Measurements from ENCODE around the gene SLC7A1. TPM values are rescaled to one million over a fixed set of nuclear protein-coding genes. Genes with fewer than 3 reads are reported as not detected.

SLC7A1 gene
- total RNA-seq, 4 donors from 2014 or later, result 46.0 to 72.8 (median 50.8) TPM

DNA sequence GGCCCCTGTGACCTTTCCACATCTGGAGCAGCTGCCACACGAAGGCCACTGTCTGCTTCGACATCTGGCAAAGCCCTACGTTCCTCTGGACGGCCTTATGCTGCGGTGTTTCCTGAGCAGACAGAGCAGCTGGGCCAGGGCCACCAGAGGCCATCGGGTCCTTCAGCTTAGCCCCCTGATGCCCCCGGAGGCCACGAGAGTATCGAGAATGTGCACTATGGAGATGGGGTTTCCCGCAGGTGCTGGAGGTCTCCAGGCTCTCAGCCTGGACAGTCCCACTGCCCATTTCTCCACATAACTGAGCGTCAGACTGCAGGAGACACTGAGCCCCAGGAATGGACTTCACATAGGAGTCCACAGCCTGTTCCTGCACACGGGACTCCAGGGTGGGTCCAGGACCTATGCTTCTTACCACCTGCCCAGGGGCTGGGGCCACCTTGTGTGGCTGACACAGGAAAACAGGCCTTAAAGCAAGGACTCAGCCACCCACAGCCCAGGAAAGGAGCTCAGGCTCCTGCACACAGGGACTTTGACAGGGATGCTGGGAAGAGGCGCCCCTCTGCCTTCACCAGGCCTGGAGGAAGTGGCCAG is 80.7 kb downstream of the SLC7A1 start:
- intact Hi-C loops (cut with DNase I; ENCODE audit: low total_unique reads), result loop anchor here (10.0 kb wide), 1 partner anchor 190 kb away; no protein-coding TSS in a partner anchor
- WGBS, 2 donors, result 79% methylated on average over 12 to 13 of the region's 13 CpGs
- H3K4me3 ChIP-seq (ENCODE audit: low read depth, poor library complexity, severe bottlenecking), result no peak overlapping the region
- no peak for DNase-seq (ENCODE audit: low spot score in 2 of 2)
- TF ChIP-seq POLR2A (IDR thresholded peaks at IDR 0.05), result no peak
- TF ChIP-seq, protein P1, sequence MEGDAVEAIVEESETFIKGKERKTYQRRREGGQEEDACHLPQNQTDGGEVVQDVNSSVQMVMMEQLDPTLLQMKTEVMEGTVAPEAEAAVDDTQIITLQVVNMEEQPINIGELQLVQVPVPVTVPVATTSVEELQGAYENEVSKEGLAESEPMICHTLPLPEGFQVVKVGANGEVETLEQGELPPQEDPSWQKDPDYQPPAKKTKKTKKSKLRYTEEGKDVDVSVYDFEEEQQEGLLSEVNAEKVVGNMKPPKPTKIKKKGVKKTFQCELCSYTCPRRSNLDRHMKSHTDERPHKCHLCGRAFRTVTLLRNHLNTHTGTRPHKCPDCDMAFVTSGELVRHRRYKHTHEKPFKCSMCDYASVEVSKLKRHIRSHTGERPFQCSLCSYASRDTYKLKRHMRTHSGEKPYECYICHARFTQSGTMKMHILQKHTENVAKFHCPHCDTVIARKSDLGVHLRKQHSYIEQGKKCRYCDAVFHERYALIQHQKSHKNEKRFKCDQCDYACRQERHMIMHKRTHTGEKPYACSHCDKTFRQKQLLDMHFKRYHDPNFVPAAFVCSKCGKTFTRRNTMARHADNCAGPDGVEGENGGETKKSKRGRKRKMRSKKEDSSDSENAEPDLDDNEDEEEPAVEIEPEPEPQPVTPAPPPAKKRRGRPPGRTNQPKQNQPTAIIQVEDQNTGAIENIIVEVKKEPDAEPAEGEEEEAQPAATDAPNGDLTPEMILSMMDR (IDR thresholded peaks at IDR 0.05), result no peak

DNA sequence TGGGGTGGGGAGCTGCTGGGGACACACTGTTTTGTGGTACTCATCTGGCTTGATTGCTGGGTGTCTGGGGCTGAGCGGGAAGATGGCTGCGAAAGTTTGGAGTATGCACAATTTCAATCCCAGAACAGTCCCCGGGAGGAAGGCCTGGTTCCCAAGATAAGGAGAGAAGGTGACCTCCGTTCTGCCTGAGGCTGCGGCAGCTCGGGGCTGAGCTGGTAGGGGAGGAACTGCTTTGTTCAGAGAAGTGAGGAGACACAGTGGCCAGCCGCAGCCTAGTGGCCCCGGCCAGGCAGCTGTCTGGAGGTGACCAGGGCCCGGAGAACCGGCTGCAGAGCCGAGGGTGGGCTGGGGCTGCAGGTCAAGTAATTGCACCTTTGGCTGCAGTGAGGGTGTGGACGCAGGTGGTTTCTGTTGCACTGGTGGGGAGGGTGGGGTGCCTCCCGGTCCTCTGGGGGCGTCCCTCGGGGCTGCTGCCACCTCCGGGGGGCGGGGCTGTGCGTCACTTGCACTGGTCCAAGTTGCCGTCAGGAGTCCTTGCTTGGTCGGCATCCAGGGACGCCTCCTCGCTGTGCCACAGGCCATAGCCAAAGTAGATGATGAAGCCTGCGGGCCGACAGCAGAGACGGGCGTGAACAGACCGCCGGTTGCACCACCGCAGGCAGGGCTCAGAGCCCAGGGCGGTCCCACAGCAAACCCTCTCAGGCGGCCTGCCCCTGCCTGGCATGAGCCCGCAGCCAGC is 81.3 kb downstream of the SLC7A1 start:
- TF ChIP-seq, protein P1 (IDR thresholded peaks at IDR 0.05), result no peak
- TF ChIP-seq POLR2A (IDR thresholded peaks at IDR 0.05), result no peak
- intact Hi-C loops (cut with DNase I; ENCODE audit: low total_unique reads), result loop anchor here (10.0 kb wide), 1 partner anchor 191 kb away; no protein-coding TSS in a partner anchor
- 70 to 73% methylated on average over 26 to 28 of the region's 32 CpGs for WGBS, 2 donors
- no peak overlapping the region for H3K4me3 ChIP-seq (ENCODE audit: low read depth, poor library complexity, severe bottlenecking)
- no peak for DNase-seq (ENCODE audit: low spot score in 2 of 2)

DNA sequence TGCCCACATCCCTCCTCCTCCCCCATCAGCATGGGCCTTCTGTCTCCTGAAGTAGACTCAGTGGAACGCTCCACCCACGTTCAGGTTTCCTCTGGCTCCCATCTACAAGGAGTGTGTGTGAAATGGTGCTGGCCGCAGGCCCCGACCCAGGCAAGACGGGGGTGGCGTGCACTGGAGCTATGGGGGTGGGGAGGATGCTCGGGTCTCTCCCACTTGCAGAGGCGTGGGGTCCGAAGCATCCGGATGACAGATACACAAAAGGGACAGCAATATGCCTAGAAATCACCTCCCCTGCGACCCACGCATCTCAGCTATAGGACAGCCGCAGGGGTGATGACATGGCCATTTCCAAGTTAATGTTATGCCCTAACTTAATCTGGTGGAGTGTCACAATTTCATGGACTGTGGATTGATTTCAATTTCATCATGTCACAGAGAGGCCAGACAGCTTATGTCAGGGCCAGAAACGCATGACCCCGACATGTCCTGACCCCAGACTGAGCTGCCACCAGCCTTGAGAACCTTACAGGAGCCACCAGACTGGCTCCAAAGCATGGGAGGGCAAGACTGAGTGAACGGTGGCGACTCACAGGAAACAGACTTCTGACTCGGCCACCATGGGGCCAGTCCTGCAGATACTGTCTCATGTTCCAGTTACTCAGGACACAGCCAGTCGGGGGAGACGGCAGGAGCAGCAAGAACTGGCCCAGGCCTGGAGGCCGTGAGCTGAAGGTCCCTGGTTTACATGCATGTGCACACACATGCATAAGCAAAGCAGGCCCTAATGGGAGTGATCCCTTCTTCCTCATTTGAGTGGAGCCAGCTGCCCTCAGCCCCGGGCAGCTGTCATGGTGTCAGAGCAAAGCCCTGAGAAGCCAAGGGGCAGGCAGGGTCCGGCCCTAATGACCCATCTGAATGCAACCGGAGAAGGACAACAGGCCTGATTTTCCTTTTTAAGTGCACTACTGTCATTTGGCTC is 82.2 kb downstream of the SLC7A1 start:
- no peak for DNase-seq (ENCODE audit: low spot score in 2 of 2)
- TF ChIP-seq, protein P1 (IDR thresholded peaks at IDR 0.05), result no peak
- intact Hi-C loops (cut with DNase I; ENCODE audit: low total_unique reads), result loop anchor here (10.0 kb wide), 1 partner anchor 192 kb away; no protein-coding TSS in a partner anchor
- no peak overlapping the region for H3K4me3 ChIP-seq (ENCODE audit: low read depth, poor library complexity, severe bottlenecking)
- WGBS, 2 donors, result 89 to 90% methylated on average over 24 of the region's 24 CpGs

DNA sequence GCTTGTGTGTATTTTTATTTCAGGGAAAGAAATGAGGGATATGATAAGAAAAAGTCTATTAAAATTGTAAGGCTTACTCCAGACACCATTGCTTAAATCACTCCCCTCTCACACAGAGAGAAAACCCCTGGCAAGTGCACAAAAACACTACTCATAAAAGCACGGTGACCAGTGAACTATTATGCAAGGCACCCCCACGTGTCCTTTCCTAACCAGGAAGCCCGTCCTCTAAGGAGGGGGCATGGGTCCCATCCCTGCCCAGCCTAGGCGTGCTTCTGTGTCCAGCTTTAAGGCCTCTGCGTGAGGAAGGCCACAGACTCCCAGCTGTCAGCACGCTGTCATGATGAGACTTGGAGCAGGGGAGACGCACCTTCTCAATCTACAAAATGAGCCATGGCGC is 83.5 kb downstream of the SLC7A1 start:
- intact Hi-C loops (cut with DNase I; ENCODE audit: low total_unique reads), result loop anchor here (10.0 kb wide), 1 partner anchor 193 kb away; no protein-coding TSS in a partner anchor
- no peak for DNase-seq (ENCODE audit: low spot score in 2 of 2)
- H3K4me3 ChIP-seq (ENCODE audit: low read depth, poor library complexity, severe bottlenecking), result no peak overlapping the region
- WGBS, 2 donors, result 71 to 77% methylated on average over 8 of the region's 8 CpGs
- TF ChIP-seq POLR2A (IDR thresholded peaks at IDR 0.05), result no peak

DNA sequence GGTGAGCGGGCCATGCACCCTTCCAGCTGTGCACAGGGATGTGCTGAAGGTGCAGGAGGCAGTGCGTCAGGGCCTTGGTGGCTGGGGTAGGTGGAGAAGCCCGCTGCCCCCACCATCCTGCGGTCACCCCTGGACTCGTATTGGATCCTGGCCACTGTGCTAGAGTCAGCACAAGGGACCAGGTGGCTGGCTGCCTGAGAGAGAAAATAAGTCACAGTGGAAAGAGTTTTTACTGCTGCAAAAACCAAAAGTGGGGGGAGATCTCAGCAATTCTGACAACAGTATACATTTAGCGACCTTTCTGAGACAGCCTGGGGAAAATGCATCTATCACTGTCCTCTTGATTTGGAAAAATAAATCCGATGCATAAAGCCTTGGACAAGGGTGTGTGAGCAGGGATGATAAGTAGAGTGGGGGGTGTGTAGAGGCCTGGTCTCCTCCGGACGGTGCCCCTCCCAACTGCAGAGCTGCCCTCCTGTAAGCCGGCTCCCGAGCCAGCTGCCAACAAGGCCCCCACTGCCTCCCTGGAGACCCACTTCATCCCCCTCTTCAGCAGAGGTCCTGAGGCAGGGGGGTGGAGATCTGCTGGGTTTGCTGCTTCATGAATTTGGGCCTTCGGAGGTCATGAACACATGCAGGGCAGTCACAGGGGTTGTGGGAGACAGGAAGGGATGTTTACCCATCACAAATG is 84.2 kb downstream of the SLC7A1 start:
- no peak overlapping the region for H3K4me3 ChIP-seq (ENCODE audit: low read depth, poor library complexity, severe bottlenecking)
- intact Hi-C loops (cut with DNase I; ENCODE audit: low total_unique reads), result loop anchor here (10.0 kb wide), 1 partner anchor 194 kb away; no protein-coding TSS in a partner anchor
- no peak for TF ChIP-seq POLR2A (IDR thresholded peaks at IDR 0.05)
- TF ChIP-seq, protein P1 (IDR thresholded peaks at IDR 0.05), result no peak
- 87 to 88% methylated on average over 12 of the region's 12 CpGs for WGBS, 2 donors
- no peak for DNase-seq (ENCODE audit: low spot score in 2 of 2)
